SHP77 (cell line): ENCODE data around the gene PCDHA10.

Experiments
- DNase-seq, 2 experiments: peaks; one replicate each; lab custom pipeline; 2025; lab: John Stamatoyannopoulos, UW

Gene PCDHA10

GRCh38 chr5:140883927-140884697, 28.4 kb downstream of the PCDHA10 start:
- DNase-seq = no peak

DNA sequence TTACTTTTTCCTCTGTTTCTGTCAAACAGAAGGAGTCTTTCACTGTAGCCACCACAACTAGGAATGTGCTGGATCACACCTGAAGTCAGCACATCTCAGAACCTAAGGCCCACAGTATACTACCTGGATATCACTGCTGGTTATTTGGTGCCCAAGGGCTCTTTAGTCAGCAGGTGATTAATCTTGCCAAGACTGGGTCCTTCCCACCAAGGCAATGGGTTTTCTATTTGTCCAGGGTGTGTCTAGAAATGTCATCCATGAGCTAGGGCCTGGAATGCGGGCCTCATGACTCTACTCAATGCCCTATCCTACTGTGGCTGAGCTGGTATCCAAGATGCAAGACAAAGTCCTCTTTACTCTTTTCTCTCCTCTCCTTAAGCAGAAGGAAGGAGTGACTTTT, 60.6 kb downstream of the PCDHA10 start:
- no peak for DNase-seq
